Neural cell (in vitro differentiated cells): ENCODE data around the gene DPP3. TPM values are rescaled to one million over a fixed set of nuclear protein-coding genes. Genes with fewer than 3 reads are reported as not detected.

Source experiments
- H2AFZ ChIP-seq: fragments of 200-600, 300-800 bp; sonication (generic), shearing (Covaris generic); 2 replicates; pipeline ENCODE4 v1.6.0; 2014; ENCODE audit warnings: low read depth, mild to moderate bottlenecking, antibody characterized with exemption, low read length, moderate library complexity
- H3F3A ChIP-seq: fragments of 200-600 bp; shearing (Covaris generic); 2 replicates; pipeline ENCODE4 v1.6.1; 2016; ENCODE audit warnings: mild to moderate bottlenecking, moderate library complexity, mixed read lengths, antibody characterized with exemption, low read length; ENCODE audit not compliant: insufficient read depth, poor library complexity, severe bottlenecking
- H3K27ac ChIP-seq: fragments of 200-600, 300-800 bp; sonication (generic), shearing (Covaris generic); 2 replicates; pipeline ENCODE4 v1.5.1; 2014; ENCODE audit warnings: mild to moderate bottlenecking, low read length, moderate library complexity
- H3K27me3 ChIP-seq: fragments of 300-800, 200-600 bp; sonication (generic), shearing (Covaris generic); 2 replicates; pipeline ENCODE4 v1.6.0; 2014; ENCODE audit warnings: mild to moderate bottlenecking, low read depth, low read length, moderate library complexity; ENCODE audit not compliant: insufficient read depth
- H3K36me3 ChIP-seq: fragments of 300-800, 200-600 bp; sonication (generic), shearing (Covaris generic); 2 replicates; pipeline ENCODE4 v1.5.1; 2014; ENCODE audit warnings: mild to moderate bottlenecking, antibody characterized with exemption, low read length, moderate library complexity; ENCODE audit not compliant: insufficient read depth
- H3K4me2 ChIP-seq: fragments of 300-800, 200-600 bp; sonication (generic), shearing (Covaris generic); 2 replicates; pipeline ENCODE4 v1.6.0; 2014; ENCODE audit warnings: mild to moderate bottlenecking, low read length
- H3K4me3 ChIP-seq: fragments of 300-800, 200-600 bp; sonication (generic), shearing (Covaris generic); 2 replicates; pipeline ENCODE4 v1.5.1; 2014; ENCODE audit warnings: mild to moderate bottlenecking, low read length, moderate library complexity
- H3K79me2 ChIP-seq: fragments of 200-600 bp; shearing (Covaris generic); replicated peaks from 2 replicates; pipeline ENCODE4 v1.6.0; 2014; ENCODE audit warnings: mild to moderate bottlenecking, low read length, moderate library complexity; ENCODE audit not compliant: insufficient read depth
- H3K9ac ChIP-seq: fragments of 300-800, 200-600 bp; sonication (generic), shearing (Covaris generic); 2 replicates; pipeline ENCODE4 v1.6.1; 2016; ENCODE audit warnings: mild to moderate bottlenecking, low read length, mixed read lengths
- H3K9me2 ChIP-seq: fragments of 200-600 bp; shearing (Covaris generic); 2 replicates; pipeline ENCODE4 v1.6.1; 2016; ENCODE audit warnings: mild to moderate bottlenecking, low read length, mixed read lengths; ENCODE audit not compliant: insufficient read depth
- H3K9me3 ChIP-seq: fragments of 200-600, 300-800 bp; sonication (generic), shearing (Covaris generic); 2 replicates; pipeline ENCODE4 v1.6.1; 2016; ENCODE audit warnings: mild to moderate bottlenecking, mixed run types, low read length, moderate library complexity, mixed read lengths
- H4K20me1 ChIP-seq: fragments of 200-600 bp; shearing (Covaris generic); 2 replicates; pipeline ENCODE4 v1.6.1; 2016; ENCODE audit warnings: mild to moderate bottlenecking, mixed run types; ENCODE audit not compliant: insufficient read depth
- EZH2 ChIP-seq: fragments of 200-600, 300-800 bp; shearing (Covaris generic), sonication (generic); IDR thresholded peaks from 2 replicates; pipeline ENCODE4 v1.6.1; 2014; ENCODE audit warnings: antibody characterized with exemption, low read length, borderline replicate concordance, mild to moderate bottlenecking; ENCODE audit not compliant: insufficient read depth, poor library complexity, severe bottlenecking
- MXI1 ChIP-seq: fragments of 450-650 bp; conservative IDR thresholded peaks from 2 replicates; pipeline ENCODE4 v1.6.1; 2014; ENCODE audit warnings: antibody characterized with exemption, mild to moderate bottlenecking; ENCODE audit not compliant: poor library complexity, severe bottlenecking
- POLR2AphosphoS5 ChIP-seq: IDR thresholded peaks from 2 replicates; pipeline ENCODE4 v1.6.1; 2012
- RAD21 ChIP-seq: fragments of 450-650 bp; conservative IDR thresholded peaks from 2 replicates; pipeline ENCODE4 v1.6.1; 2014; ENCODE audit warnings: antibody characterized with exemption, mild to moderate bottlenecking, moderate library complexity
- SMC3 ChIP-seq: fragments of 450-650 bp; conservative IDR thresholded peaks from 2 replicates; pipeline ENCODE4 v1.6.1; 2014; ENCODE audit warnings: antibody characterized with exemption, mild to moderate bottlenecking, moderate library complexity; ENCODE audit not compliant: poor library complexity
- polyA plus RNA-seq: library from polyadenylated mRNA; depleted of rRNA; stranded (reverse); fragments of >200 nt; gene quantifications from 2 replicates; pipeline ENCODE4 v1.2.3, GENCODE V29; 2014
- TF ChIP-seq, protein P1 (sequence below): IDR thresholded peaks from 2 replicates; pipeline ENCODE4 v1.6.1; 2012; ENCODE audit warnings: borderline replicate concordance

DPP3 gene
- polyA plus RNA-seq, 1 donor from 2014 or later: 71.7 TPM

- Histone ChIP-seq H3K27ac (no peak overlapping the region), H3K27me3 (no peaks in the 10 kb centered on the region), H3K4me2 (no peak overlapping the region), H3K36me3 (no peaks in the 10 kb centered on the region), H3K79me2 (no peaks in the 10 kb centered on the region), H2AFZ (no peak overlapping the region), H3K9me2 (no peaks in the 10 kb centered on the region), H4K20me1 (no peaks in the 10 kb centered on the region), H3K9ac (no peak overlapping the region), H3K9me3 (no peaks in the 10 kb centered on the region), H3K4me3 (no peak overlapping the region), H3F3A (no peaks in the 10 kb centered on the region)
- TF ChIP-seq RAD21 (no peak), EZH2 (no peak)
Observed at GRCh38 chr11:66546966-66547661, 66.9 kb downstream of the DPP3 start.

- no peaks in the 10 kb centered on the region for H3K9me2 ChIP-seq
- H3K27ac ChIP-seq: no peak overlapping the region
- no peaks in the 10 kb centered on the region for H3K79me2 ChIP-seq
- no peak overlapping the region for H3K4me2 ChIP-seq
- no peaks in the 10 kb centered on the region for H4K20me1 ChIP-seq
- no peak overlapping the region for H3K4me3 ChIP-seq
- no peak overlapping the region for H2AFZ ChIP-seq
- H3K36me3 ChIP-seq: no peaks in the 10 kb centered on the region
- no peak for TF ChIP-seq POLR2AphosphoS5
- TF ChIP-seq, protein P1, sequence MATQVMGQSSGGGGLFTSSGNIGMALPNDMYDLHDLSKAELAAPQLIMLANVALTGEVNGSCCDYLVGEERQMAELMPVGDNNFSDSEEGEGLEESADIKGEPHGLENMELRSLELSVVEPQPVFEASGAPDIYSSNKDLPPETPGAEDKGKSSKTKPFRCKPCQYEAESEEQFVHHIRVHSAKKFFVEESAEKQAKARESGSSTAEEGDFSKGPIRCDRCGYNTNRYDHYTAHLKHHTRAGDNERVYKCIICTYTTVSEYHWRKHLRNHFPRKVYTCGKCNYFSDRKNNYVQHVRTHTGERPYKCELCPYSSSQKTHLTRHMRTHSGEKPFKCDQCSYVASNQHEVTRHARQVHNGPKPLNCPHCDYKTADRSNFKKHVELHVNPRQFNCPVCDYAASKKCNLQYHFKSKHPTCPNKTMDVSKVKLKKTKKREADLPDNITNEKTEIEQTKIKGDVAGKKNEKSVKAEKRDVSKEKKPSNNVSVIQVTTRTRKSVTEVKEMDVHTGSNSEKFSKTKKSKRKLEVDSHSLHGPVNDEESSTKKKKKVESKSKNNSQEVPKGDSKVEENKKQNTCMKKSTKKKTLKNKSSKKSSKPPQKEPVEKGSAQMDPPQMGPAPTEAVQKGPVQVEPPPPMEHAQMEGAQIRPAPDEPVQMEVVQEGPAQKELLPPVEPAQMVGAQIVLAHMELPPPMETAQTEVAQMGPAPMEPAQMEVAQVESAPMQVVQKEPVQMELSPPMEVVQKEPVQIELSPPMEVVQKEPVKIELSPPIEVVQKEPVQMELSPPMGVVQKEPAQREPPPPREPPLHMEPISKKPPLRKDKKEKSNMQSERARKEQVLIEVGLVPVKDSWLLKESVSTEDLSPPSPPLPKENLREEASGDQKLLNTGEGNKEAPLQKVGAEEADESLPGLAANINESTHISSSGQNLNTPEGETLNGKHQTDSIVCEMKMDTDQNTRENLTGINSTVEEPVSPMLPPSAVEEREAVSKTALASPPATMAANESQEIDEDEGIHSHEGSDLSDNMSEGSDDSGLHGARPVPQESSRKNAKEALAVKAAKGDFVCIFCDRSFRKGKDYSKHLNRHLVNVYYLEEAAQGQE: no peak
- no peaks in the 10 kb centered on the region for H3K9me3 ChIP-seq
- H3F3A ChIP-seq: no peaks in the 10 kb centered on the region
- H3K9ac ChIP-seq: no peak overlapping the region
- no peaks in the 10 kb centered on the region for H3K27me3 ChIP-seq
Observed at GRCh38 chr11:66547662-66548009, 67.4 kb downstream of the DPP3 start.

GRCh38 chr11:66548041-66548440, 67.8 kb downstream of the DPP3 start:
- no peaks in the 10 kb centered on the region for H3F3A ChIP-seq
- H3K9me3 ChIP-seq: no peaks in the 10 kb centered on the region
- TF ChIP-seq RAD21 (no peak), EZH2 (no peak), POLR2AphosphoS5 (no peak), MXI1 (no peak), SMC3 (no peak)
- TF ChIP-seq, protein P1: no peak
- H3K27me3 ChIP-seq: no peaks in the 10 kb centered on the region
- no peaks in the 10 kb centered on the region for H3K36me3 ChIP-seq
- no peak overlapping the region for H3K4me2 ChIP-seq
- no peak overlapping the region for H3K4me3 ChIP-seq
- H3K27ac ChIP-seq: no peak overlapping the region
- no peak overlapping the region for H2AFZ ChIP-seq
- H4K20me1 ChIP-seq: no peaks in the 10 kb centered on the region
- no peak overlapping the region for H3K9ac ChIP-seq
- no peaks in the 10 kb centered on the region for H3K9me2 ChIP-seq
- no peaks in the 10 kb centered on the region for H3K79me2 ChIP-seq
